Stimulated activated CD8-positive, alpha-beta memory T cell treated with anti-CD3 and anti-CD28 coated beads, Interleukin-12 subunit alpha, Interleukin-12 subunit beta, amount 100 ng/mL, for 4 hours (primary cell): ENCODE measurements around the gene ELN.

Experiments used
- DNase-seq: peaks from one replicate; pipeline ENCODE4 v3.0.0-alpha.2; 2020; ENCODE audit warnings: low read depth

Gene ELN

DNA sequence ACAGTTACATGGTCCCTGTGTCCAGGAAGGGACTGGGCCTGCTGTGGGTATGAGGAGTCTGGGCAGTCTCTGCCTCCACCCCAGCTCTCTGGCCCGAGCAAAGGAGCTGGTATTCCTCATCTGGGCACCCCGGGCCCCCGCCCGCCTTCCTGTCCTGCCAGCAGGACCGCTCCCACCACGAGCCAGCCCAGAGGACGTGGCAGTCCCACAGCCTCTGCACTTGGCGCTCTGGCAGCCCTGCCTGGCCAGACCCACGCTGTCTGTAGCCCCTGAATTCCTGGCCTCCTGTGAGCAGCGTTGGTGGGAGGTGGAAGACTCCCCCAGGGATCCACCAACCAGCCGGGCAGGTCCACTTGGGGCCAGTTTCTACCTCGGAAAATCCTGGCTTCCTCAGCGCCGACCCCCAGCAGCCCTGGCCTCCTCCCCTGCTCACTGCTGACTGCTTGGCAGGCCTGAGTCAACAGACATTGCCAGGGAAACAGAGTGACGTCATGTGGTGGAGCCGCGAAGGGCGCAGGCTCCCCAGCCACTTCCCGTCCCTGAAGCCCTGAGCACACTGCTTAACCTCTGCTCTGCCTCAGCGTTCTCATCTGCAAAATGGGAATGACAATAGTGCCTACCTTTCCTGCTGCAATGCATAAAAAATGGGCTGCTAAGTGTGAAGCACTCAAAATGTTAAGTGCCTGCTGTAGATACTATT lies 34.0 kb downstream of the ELN start:
- DNase-seq: peak; percentile 59

DNA sequence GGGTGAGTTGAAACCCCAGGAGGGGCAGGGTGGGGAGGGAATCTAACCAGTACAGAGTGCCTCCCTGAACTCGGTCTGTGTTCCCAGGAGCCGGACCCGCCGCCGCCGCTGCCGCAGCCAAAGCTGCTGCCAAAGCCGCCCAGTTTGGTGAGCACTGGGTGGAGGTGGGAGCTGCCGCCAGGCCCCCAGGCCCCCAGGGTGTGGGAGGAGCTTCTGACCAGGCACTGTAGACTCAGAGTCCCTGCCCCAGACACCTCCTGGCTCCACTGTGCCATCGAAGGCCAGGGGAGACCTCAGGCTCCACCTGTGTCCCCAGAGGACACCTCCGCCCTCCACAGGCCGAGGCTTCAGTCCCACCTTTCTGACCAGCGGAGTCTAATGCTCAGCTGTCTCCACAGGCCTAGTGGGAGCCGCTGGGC lies 35.3 kb downstream of the ELN start:
- DNase-seq: no peak

DNA sequence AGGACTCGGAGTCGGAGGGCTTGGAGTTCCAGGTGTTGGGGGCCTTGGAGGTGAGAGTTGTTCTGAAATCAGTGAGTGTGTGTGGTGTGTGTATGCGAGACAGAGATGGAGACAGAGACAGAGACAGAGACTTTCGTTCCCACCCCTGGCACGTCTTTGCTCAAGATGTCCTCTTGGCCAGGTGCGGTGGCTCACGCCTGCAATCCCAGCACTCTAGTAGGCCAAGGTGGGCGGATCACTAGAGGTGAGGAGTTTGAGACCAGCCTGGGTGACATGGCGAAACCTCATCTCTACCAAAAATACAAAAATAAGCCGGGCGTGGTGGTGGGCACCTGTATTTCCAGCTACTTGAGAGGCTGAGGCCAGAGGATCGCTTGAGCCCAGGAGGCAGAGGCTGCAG lies 35.7 kb downstream of the ELN start:
- DNase-seq: no peak

DNA sequence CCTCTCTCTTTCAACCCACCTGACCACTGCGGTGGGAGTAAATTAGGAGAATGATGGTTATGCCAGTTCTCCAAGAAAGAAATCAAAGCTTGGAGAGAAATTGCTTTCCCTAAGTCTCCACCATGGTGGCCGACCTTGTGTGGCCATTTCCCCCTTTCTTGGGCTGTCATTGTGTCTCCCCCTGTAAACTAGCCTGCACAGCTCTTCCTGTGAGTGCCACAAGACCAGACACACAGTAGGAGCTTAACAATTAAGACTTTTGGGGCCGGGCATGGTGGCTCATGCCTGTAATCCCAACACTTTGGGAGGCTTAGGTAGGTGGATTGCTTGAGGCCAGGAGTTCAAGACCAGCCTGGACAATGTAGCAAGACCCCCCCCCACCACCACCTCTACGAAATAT lies 36.7 kb downstream of the ELN start:
- no peak for DNase-seq

GRCh38 chr7:74066626-74067025 lies 38.7 kb downstream of the ELN start:
- DNase-seq: no peak

DNA sequence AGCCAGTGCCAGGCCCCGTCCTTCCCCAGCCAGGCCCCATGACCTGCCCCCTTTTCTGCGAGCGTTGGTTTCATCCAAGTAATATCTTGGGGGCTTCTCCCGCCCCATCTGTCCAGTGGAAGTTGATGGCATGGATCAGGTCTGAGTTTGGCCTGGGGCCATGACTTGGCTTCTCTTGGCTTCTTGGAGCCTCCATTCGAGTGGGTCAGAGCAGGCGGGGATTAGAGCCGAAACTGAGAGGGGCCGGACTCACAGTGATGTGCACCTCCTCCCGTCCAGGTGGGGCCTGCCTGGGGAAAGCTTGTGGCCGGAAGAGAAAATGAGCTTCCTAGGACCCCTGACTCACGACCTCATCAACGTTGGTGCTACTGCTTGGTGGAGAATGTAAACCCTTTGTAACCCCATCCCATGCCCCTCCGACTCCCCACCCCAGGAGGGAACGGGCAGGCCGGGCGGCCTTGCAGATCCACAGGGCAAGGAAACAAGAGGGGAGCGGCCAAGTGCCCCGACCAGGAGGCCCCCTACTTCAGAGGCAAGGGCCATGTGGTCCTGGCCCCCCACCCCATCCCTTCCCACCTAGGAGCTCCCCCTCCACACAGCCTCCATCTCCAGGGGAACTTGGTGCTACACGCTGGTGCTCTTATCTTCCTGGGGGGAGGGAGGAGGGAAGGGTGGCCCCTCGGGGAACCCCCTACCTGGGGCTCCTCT lies 40.6 kb downstream of the ELN start:
- DNase-seq: no peak

DNA sequence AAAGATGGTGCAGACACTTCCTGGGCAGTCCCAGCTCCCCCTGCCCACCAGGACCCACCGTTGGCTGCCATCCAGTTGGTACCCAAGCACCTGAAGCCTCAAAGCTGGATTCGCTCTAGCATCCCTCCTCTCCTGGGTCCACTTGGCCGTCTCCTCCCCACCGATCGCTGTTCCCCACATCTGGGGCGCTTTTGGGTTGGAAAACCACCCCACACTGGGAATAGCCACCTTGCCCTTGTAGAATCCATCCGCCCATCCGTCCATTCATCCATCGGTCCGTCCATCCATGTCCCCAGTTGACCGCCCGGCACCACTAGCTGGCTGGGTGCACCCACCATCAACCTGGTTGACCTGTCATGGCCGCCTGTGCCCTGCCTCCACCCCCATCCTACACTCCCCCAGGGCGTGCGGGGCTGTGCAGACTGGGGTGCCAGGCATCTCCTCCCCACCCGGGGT lies 41.1 kb downstream of the ELN start:
- no peak for DNase-seq

DNA sequence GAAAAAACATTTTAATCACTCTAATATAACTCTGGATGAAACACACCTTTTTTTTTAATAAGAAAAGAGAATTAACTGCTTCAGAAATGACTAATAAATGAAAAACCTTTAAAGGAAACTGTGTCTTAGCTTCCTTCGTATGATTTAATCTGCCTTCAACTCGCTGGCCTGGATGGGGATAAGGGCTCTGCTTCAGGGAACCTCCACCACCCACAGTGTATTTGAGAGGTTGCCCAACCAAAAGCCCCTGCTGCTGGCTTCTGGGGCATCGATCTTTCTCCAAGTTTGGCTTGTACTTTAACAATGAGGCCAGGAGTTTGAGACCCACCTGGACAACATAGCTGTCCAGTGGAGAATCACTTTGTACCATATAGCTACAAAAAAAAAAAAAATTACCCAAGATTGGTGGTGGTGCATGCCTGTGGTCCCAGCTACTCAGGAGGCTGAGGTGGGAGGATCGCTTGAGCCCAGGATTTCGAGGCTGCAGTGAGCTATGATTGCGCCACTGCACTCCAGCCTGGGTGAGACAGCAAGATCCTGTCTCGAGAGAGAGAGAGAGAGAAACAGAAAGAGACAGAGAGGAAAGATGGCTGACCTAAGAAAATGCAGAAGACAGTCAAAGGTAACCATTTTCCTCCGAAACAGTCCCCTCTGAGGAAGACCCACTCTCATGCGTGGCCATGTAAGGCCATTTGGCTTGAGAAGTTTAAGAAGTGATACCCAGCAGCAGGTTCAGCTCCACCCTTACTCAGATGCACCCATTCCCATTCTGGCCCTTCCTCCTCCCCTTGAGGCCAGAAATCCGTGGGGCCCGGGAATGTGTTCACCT lies 42.0 kb downstream of the ELN start:
- DNase-seq: no peak

DNA sequence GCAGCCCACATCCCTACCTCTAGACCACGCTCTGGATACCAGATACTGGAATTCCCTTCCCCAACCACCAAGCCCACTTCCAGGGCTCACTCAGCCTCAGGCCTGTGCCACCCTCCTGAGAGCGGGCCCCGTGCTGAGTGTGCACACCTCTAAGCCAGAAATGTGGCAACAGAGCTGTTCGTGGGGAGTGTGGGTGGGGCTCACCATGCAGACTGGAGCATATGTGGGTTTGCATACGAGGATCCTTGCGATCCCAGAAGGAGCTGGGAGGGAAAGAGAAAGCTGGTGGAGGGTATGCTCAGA lies 42.6 kb downstream of the ELN start:
- no peak for DNase-seq

DNA sequence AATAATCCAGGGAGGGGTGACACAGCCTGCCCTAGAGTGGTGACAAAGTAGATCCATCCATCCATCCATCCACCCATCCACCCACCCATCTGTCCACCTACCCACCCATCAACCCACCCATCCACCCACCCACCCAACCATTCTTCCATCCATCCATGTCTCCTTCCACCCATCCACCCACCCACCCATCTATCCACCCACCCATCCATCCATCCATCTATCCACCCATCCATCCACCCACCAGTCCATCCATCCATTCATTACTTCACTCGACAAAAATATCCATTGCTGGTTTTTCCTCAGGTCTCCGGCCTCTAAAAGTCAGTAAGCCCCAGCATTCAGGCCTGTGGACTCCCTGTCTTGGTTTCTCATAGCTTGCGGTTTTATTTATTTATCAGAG lies 43.1 kb downstream of the ELN start:
- DNase-seq: no peak

- no peak for DNase-seq
Observed at GRCh38 chr7:74074770-74075169, 46.8 kb downstream of the ELN start.

- no peak for DNase-seq
Observed at GRCh38 chr7:74078461-74078860, 50.5 kb downstream of the ELN start.

GRCh38 chr7:74082770-74083116 lies 54.8 kb downstream of the ELN start:
- no peak for DNase-seq

GRCh38 chr7:74083117-74083876 lies 55.3 kb downstream of the ELN start, which contains the start of gene LIMK1:
TSS of gene LIMK1 (plus strand) at chr7:74083804. CDS start at chr7:74083991, 187 bp downstream.
- peak; percentile 74 for DNase-seq

DNA sequence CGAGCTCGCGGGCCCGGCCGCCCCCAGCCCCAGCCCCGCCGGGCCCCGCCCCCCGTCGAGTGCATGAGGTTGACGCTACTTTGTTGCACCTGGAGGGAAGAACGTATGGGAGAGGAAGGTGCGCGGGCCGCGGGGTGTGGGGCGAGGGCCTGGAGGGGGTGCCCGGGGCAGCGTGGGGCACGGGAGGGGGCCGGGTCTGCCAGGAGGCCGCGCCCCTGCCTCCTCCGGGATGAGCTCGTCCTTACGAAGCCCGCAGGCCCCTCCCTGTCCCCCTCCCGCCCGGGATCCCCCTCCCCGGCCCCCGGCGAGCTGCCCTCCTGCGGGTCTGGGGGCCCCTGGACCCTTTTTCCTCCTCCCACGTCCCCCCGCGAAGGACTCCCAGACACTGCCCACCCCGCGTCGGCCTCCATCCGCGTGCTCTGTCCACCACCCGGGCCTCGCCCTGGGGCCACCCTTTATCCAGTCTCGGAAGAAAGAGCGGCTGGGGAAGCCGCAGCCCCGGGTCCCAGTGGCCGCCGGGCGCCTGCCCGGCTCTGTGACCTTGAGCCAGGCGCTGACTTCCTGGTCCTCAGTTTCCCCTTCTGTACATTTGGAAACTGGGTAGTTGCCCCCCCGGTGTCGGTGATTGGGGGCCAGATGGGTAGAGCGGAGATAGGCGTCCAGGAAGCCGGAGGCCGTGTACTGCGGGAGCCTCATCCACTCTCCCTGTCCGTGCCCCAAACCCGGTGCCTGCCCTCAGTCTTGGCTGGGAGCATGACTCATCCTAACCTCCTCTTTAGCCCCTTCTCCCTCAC lies 56.2 kb downstream of the ELN start:
- DNase-seq: no peak

DNA sequence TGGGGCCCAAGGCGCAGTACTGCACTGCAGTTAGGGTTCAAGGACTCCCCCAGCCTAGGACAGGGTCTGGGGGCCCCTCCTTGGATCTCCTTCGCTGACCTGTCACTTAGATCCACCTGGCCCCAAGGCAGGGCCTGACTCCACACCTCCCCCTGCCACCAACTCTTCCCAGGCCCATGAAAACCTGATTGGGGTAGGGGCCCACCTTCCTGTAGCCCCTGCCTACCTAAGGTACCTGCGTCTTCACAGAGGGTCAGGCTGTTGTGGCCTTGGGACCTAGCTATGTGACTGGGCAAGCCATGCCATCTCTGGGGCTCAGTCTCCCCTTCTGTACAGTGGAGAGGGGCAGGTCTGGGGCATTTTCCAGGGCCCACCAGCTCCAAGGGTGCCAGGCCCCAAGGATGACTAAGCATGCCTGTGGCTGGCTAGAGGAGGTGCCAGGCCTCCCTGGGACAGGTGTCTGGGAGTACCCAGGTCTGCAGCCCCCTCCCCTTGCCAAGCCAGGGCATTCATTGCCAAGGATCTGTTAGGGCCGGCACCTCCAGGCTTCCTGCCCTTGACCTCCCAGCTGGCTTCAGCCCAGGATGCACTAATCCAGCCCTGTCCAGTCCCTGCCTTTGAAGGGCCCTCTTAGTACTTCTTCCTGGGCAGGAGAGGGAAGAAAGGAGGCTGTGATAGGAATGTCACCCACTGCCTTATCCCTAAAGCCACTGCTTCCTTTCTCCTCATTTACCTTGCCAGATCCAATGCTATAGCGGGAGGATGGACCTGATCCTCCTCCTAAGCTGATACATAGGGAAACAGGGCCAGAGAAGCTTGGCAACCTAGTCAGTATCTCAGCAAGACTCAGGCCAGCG lies 57.0 kb downstream of the ELN start:
- DNase-seq: no peak

DNA sequence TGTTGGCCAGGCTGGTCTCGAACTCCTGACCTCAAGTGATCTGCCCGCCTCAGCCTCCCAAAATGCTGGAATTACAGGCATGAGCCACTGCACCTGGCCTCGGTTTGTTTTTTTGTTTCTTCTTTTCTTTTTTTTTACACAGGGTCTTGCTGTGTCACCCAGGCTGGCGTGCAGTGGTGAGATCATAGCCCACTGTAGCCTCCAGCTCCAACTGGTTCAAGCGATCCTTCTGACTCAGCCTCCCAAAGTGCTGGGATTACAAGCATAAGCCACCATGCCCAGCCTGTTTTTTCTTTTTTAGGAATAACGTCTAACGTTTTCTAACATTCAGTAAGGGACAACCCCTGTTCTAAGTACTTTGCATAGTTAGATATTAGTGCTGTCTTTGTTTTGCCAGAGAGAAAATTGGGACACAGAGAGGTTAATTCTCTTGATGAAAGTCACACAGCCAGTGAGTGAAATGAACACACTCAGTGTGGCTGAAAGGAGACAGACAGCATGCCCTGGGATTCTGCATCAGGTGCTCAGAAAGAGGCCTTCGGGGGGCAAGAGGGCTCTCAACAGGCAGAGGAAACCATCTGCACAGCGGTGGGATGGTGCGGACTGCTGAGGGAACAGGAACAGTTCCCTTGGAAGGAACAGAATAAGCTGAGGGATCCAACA lies 59.9 kb downstream of the ELN start:
- DNase-seq: no peak

GRCh38 chr7:74092321-74092963 lies 64.5 kb downstream of the ELN start:
- DNase-seq: no peak

GRCh38 chr7:74092964-74093471 lies 65.0 kb downstream of the ELN start:
- DNase-seq: no peak
